Activated CD8-positive, alpha-beta memory T cell treated with anti-CD3 and anti-CD28 coated beads, Interleukin-2, amount 50 U/mL, for 4 hours (primary cell): ENCODE measurements around the gene TMEM17.

ENCODE experiments used
- DNase-seq: peaks from one replicate; pipeline ENCODE4 v3.0.0-alpha.2; 2020

The TMEM17 gene

GRCh38 chr2:62506421-62506750, 391 bp upstream of the TMEM17 start:
- DNase-seq: no peak

- DNase-seq: no peak
These were observed 766 bp downstream of the TMEM17 start for GRCh38 chr2:62505109-62505749.

- DNase-seq: no peak
These were observed 1.3 kb downstream of the TMEM17 start for GRCh38 chr2:62504657-62505056.

GRCh38 chr2:62501794-62502500, 4.0 kb downstream of the TMEM17 start:
- DNase-seq: no peak

GRCh38 chr2:62501069-62501468, 4.9 kb downstream of the TMEM17 start:
- DNase-seq: no peak

- DNase-seq: no peak
These were observed 6.5 kb downstream of the TMEM17 start for GRCh38 chr2:62499430-62500060.

GRCh38 chr2:62498739-62499138, 7.3 kb downstream of the TMEM17 start:
- no peak for DNase-seq

- DNase-seq: no peak
These were observed 10.2 kb downstream of the TMEM17 start for GRCh38 chr2:62495761-62496160.

- DNase-seq: no peak
These were observed 13.9 kb downstream of the TMEM17 start for GRCh38 chr2:62492048-62492447.

- DNase-seq: no peak
These were observed 16.3 kb downstream of the TMEM17 start for GRCh38 chr2:62489702-62490101.

GRCh38 chr2:62489162-62489561, 16.8 kb downstream of the TMEM17 start:
- no peak for DNase-seq

GRCh38 chr2:62486439-62486765, 19.6 kb downstream of the TMEM17 start:
- no peak for DNase-seq

- DNase-seq: no peak
These were observed 20.1 kb downstream of the TMEM17 start for GRCh38 chr2:62485761-62486438.

- no peak for DNase-seq
These were observed 23.2 kb downstream of the TMEM17 start for GRCh38 chr2:62482558-62483352.

- DNase-seq: no peak
These were observed 26.1 kb downstream of the TMEM17 start for GRCh38 chr2:62479917-62480316.

- no peak for DNase-seq
These were observed 27.9 kb downstream of the TMEM17 start for GRCh38 chr2:62478093-62478580.

GRCh38 chr2:62477573-62477972, 28.4 kb downstream of the TMEM17 start:
- no peak for DNase-seq

GRCh38 chr2:62475172-62476011, 30.6 kb downstream of the TMEM17 start:
- no peak for DNase-seq

GRCh38 chr2:62474176-62474575, 31.8 kb downstream of the TMEM17 start:
- DNase-seq: no peak

GRCh38 chr2:62473246-62473827, 32.7 kb downstream of the TMEM17 start:
- no peak for DNase-seq

GRCh38 chr2:62472312-62472711, 33.7 kb downstream of the TMEM17 start:
- DNase-seq: no peak

GRCh38 chr2:62471816-62472215, 34.2 kb downstream of the TMEM17 start:
- no peak for DNase-seq
